HG03045 (cell line): ENCODE results near the gene ARHGEF28.

Experiments
- ATAC-seq: cut with Tn5 transposase; IDR thresholded peaks from one replicate; pipeline ENCODE4 v1.9.1; 2021; ENCODE audit warnings: mild to moderate bottlenecking, moderate library complexity; ENCODE audit not compliant: unreplicated experiment

The ARHGEF28 gene

GRCh38 chr5:73623060-73623459 is 2.9 kb upstream of the ARHGEF28 start:
- ATAC-seq = no peak

DNA sequence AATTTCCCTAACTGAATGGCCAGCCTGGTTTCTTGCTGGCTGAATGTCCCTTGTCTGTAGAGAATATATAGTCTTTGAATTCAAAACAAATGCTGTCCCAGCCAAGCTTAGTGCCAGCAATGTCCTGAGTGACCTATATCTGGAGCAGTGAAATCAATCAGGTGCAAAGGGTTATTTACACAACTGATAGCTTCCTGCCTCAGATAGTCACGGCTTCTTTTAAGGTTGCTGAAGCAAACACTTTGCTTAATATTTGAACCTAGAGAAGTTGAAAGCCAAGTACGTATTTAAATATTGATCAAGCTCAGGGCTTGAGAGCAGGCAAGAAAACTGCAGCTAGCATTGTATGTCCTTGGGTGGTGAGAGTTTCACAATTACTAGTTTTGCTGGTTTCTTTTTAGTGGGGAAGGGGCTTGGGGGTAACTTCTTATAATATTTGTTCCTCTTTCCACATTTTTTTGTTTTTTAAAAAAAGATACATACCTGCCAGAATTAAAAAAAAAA is 2.0 kb upstream of the ARHGEF28 start:
- ATAC-seq = no peak

DNA sequence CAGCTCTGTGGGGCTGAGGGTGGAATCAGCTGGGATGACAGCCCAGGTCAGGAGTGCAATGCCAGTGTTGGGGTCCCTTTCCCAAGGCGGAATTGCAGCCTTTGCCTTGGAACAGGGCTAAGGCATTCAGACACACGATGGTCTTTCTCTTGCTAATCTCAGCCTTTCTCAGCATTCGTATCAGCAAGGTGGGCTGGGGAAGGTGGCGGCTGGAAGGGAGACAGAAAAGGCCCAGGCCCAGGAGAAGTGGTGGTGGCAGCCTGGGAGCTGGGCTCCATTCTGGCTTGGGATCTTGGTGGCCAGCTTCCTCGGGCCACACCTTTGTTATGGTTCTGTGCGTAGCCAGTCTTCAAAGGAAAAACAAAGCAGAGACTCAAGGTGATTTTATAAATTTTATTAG is 1.1 kb upstream of the ARHGEF28 start:
- ATAC-seq = no peak

- no peak for ATAC-seq
These were observed 538 bp upstream of the ARHGEF28 start for GRCh38 chr5:73625372-73625943.

GRCh38 chr5:73626814-73627313 is 868 bp downstream of the ARHGEF28 start:
- ATAC-seq = no peak

GRCh38 chr5:73629456-73629855 is 3.5 kb downstream of the ARHGEF28 start:
- no peak for ATAC-seq

- no peak for ATAC-seq
These were observed 4.8 kb downstream of the ARHGEF28 start for GRCh38 chr5:73630765-73631164.

GRCh38 chr5:73631500-73631899 is 5.5 kb downstream of the ARHGEF28 start:
- no peak for ATAC-seq

DNA sequence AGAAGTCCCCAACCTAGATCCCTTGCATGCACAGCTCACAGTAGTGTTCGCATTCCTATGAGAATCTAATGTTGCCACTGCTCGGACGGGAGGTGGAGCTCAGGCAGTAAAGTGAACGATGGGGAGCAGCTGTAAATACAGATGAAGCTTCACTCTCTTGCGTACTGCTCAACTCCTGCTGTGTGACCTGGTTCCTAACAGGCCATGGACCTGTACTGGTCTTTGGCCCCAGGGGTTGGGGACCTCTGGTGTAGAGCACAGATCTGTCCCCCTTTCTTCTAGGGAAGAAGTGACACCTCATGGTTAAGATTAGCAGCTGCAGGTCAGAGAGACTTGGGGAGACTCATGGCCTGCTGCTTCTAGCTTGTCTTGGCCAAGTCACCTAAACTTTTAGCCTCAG is 7.1 kb downstream of the ARHGEF28 start:
- no peak for ATAC-seq

- ATAC-seq = no peak
These were observed 10.4 kb downstream of the ARHGEF28 start for GRCh38 chr5:73636408-73636807.

- ATAC-seq = no peak
These were observed 11.6 kb downstream of the ARHGEF28 start for GRCh38 chr5:73637565-73637964.

GRCh38 chr5:73638344-73639095 is 12.5 kb downstream of the ARHGEF28 start:
- ATAC-seq = no peak

GRCh38 chr5:73640861-73641320 is 14.9 kb downstream of the ARHGEF28 start:
- no peak for ATAC-seq

GRCh38 chr5:73641811-73642210 is 15.8 kb downstream of the ARHGEF28 start:
- no peak for ATAC-seq

- no peak for ATAC-seq
These were observed 16.3 kb downstream of the ARHGEF28 start for GRCh38 chr5:73642344-73642743.

DNA sequence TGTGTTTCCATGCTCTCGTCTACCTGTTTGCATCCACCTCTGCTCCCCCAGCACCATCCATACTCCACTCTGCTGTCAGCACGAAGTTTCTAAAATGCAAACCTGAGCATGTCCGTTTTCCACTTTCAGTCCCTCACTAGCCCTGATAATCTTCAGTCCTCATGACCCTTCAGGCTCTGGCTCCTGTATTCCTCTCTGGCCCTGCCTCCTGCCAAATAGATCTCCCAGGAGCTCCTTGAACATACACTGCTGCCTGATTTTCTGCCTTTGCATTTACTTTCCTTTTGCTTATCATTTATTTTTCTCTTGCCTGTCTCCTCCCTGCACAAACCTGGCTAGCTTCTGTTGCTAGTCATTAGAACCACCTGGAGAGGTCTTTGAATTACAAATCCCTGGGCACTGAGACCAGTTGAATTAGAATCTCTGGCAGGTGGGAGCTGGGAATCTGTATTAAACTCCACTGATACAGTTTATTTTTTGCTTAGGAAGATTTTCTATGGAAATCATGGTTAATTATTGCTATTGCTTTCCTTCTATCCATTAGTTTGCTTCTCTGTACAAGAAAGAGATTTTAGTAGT is 18.5 kb downstream of the ARHGEF28 start:
- no peak for ATAC-seq

GRCh38 chr5:73647721-73648120 is 21.7 kb downstream of the ARHGEF28 start:
- no peak for ATAC-seq

- no peak for ATAC-seq
These were observed 22.5 kb downstream of the ARHGEF28 start for GRCh38 chr5:73648515-73648914.

DNA sequence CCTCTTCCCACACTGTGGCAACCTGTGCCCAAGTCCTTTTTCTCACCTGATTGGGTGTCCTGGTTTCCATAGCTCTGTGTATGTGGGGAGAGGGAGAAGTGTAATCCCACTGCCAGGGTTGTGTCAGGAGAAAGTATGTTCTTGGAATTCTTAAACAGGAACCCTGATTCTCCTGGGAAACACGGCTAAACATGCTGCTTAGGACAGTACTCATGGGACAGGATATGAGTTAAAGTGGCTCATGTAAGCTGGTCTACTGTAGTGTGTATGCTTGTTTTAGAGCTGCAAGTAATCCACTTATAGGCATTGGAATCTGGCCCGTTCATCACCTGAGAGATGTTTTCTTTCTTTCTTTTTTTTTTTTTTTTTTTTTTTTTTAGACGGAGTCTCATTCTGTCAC is 23.9 kb downstream of the ARHGEF28 start:
- no peak for ATAC-seq

GRCh38 chr5:73652391-73652790 is 26.4 kb downstream of the ARHGEF28 start:
- no peak for ATAC-seq

DNA sequence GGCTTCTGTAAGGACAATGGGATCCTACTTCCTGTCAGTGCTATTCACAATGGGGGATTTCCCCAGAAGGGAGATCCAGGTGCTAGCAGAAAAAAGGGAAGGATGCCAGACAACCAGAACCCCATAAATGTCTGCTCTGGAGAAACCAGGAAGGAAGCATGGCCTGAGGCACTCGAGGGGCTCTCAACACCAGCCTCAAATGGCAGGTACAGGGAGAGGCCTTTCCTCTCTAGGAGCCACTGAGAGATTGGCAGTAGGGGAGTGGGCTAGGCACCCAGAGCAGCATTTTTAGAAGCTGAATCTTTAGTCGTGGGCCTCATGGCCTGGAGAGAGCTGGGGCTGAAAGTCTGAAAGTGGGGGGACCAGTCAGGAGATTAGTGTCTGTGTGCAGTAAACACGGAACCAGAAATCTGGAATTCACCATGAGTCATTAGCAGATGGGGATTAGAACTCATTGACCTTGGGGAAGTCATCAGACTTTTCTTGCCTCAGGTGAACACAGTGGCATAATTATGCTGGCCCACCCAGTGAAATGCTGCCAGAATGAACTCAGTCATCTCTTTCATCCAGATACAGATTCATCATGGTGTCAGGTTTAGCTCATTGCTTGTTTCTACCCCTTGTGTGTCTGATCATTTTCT is 28.3 kb downstream of the ARHGEF28 start:
- peak; percentile 69 for ATAC-seq
